IMR-90 (cell line): ENCODE data around the gene PPFIA2. TPM values are rescaled to one million over a fixed set of nuclear protein-coding genes. Genes with fewer than 3 reads are reported as not detected.

ENCODE experiments used
- ATAC-seq: fragments of 200-7000 bp; cut with Tn5 transposase; 2 replicates; pipeline ENCODE4 v1.9.1; 2020; ENCODE audit warnings: low read depth, mild to moderate bottlenecking, moderate library complexity
- BruUV-seq: library from RNA; stranded (reverse); fragments of 400-500 nt; replicated peaks from 2 replicates; lab custom pipeline; 2021; lab: Mats Ljungman, UMichigan
- CTCF ChIA-PET: fragments of 300-600 bp; formaldehyde crosslinking; extraction: SDS; loops from one replicate; lab custom pipeline; 2021; ENCODE audit warnings: antibody characterized with exemption; lab: Yijun Ruan, JAX
- POLR2A ChIA-PET: fragments of 300-600 bp; sonication (Branson Sonifier 250); formaldehyde crosslinking; loops from one replicate; lab custom pipeline; 2022; ENCODE audit warnings: antibody characterized with exemption; ENCODE audit not compliant: unreplicated experiment; lab: Charles Lee
- DNase-seq: peaks from one replicate; pipeline ENCODE4 v3.0.0; 2013
- H2AFZ ChIP-seq: replicated peaks from 2 replicates; pipeline ENCODE3; 2013; ENCODE audit warnings: low read length, mild to moderate bottlenecking; ENCODE audit not compliant: poor library complexity
- H2AK5ac ChIP-seq: 2 replicates; pipeline ENCODE4 v1.6.1; 2013; ENCODE audit warnings: low read depth, low read length, inconsistent platforms
- H2AK9ac ChIP-seq: replicated peaks from 2 replicates; pipeline ENCODE3; 2013; ENCODE audit warnings: mild to moderate bottlenecking, low read depth, low read length, moderate library complexity; ENCODE audit not compliant: poor library complexity
- H2BK120ac ChIP-seq: 2 replicates; pipeline ENCODE4 v1.6.1; 2013; ENCODE audit warnings: low read depth, low read length, inconsistent platforms
- H2BK15ac ChIP-seq: 3 replicates; pipeline ENCODE4 v1.6.1; 2013; ENCODE audit warnings: low read depth, low read length, inconsistent platforms
- H2BK20ac ChIP-seq: 2 replicates; pipeline ENCODE4 v1.6.1; 2013; ENCODE audit warnings: low read depth, mild to moderate bottlenecking, inconsistent platforms, low read length, moderate library complexity
- H2BK5ac ChIP-seq: 2 replicates; pipeline ENCODE4 v1.6.1; 2013; ENCODE audit warnings: mild to moderate bottlenecking, low read depth, low read length, inconsistent platforms; ENCODE audit not compliant: poor library complexity, severe bottlenecking
- H3K14ac ChIP-seq: replicated peaks from 2 replicates; pipeline ENCODE4 v1.6.1; 2013; ENCODE audit warnings: low read depth, low read length, inconsistent platforms
- H3K18ac ChIP-seq: 2 replicates; pipeline ENCODE4 v1.6.1; 2013; ENCODE audit warnings: low read depth, low read length, control low read depth
- H3K23ac ChIP-seq: 2 replicates; pipeline ENCODE4 v1.6.1; 2013; ENCODE audit warnings: low read depth, low read length, inconsistent platforms
- H3K27ac ChIP-seq: 2 replicates; pipeline ENCODE4 v1.5.1; 2013; ENCODE audit warnings: mild to moderate bottlenecking, control low read depth, low read length; ENCODE audit not compliant: insufficient read depth
- H3K27me3 ChIP-seq: 2 replicates; pipeline ENCODE4 v1.6.1; 2013; ENCODE audit warnings: low read length; ENCODE audit not compliant: control insufficient read depth, insufficient read depth
- H3K36me3 ChIP-seq: 2 replicates; pipeline ENCODE4 v1.6.1; 2013; ENCODE audit warnings: low read length, mixed read lengths; ENCODE audit not compliant: control insufficient read depth, insufficient read depth
- H3K4ac ChIP-seq: 2 replicates; pipeline ENCODE4 v1.6.1; 2013; ENCODE audit warnings: low read depth, low read length, inconsistent platforms
- H3K4me1 ChIP-seq: 2 replicates; pipeline ENCODE4 v1.6.1; 2013; ENCODE audit warnings: low read length, mixed read lengths; ENCODE audit not compliant: control insufficient read depth, insufficient read depth
- H3K4me2 ChIP-seq: 2 replicates; pipeline ENCODE4 v1.6.1; 2013; ENCODE audit warnings: low read depth, mild to moderate bottlenecking, control low read depth, low read length, moderate library complexity
- H3K4me3 ChIP-seq: 2 replicates; pipeline ENCODE4 v1.5.1; 2013; ENCODE audit warnings: low read depth, mild to moderate bottlenecking, control low read depth, low read length, moderate library complexity; ENCODE audit not compliant: insufficient read depth
- H3K56ac ChIP-seq: 2 replicates; pipeline ENCODE4 v1.6.1; 2013; ENCODE audit warnings: low read length, inconsistent platforms; ENCODE audit not compliant: insufficient read depth; ENCODE audit errors: extremely low read depth
- H3K79me1 ChIP-seq, 2 experiments: 2 replicates each; pipeline ENCODE4 v1.6.1; 2013; ENCODE audit warnings: low read length in 2 of 2, inconsistent platforms in 1 of 2, low read depth in 1 of 2
- H3K9ac ChIP-seq: 2 replicates; pipeline ENCODE4 v1.6.1; 2013; ENCODE audit warnings: low read depth, low read length, control low read depth
- H3K9me1 ChIP-seq: 2 replicates; pipeline ENCODE4 v1.6.1; 2013; ENCODE audit warnings: low read length, inconsistent platforms; ENCODE audit not compliant: insufficient read depth
- H3K9me3 ChIP-seq: 2 replicates; pipeline ENCODE4 v1.6.1; 2013; ENCODE audit warnings: low read length; ENCODE audit not compliant: control insufficient read depth, insufficient read depth
- H4K20me1 ChIP-seq: 2 replicates; pipeline ENCODE4 v1.6.1; 2013; ENCODE audit warnings: low read length, inconsistent platforms; ENCODE audit not compliant: insufficient read depth
- H4K5ac ChIP-seq: 2 replicates; pipeline ENCODE4 v1.6.1; 2013; ENCODE audit warnings: mild to moderate bottlenecking, low read depth, low read length, control low read depth
- H4K8ac ChIP-seq, 2 experiments: 2 replicates each; pipeline ENCODE4 v1.6.1; 2013; ENCODE audit warnings: low read depth in 2 of 2, low read length in 2 of 2, control low read depth in 1 of 2, inconsistent platforms in 1 of 2
- H4K91ac ChIP-seq: 2 replicates; pipeline ENCODE4 v1.6.1; 2013; ENCODE audit warnings: low read depth, low read length, inconsistent platforms; ENCODE audit not compliant: insufficient read depth
- BHLHE40 ChIP-seq: fragments of 150-350 bp; IDR thresholded peaks from 2 replicates; pipeline ENCODE4 v1.6.1; 2016; ENCODE audit warnings: mild to moderate bottlenecking, low read depth, low read length
- CEBPB ChIP-seq: IDR thresholded peaks from 2 replicates; pipeline ENCODE4 v1.6.1; 2012; ENCODE audit warnings: low read depth, low read length, improper control_type of control experiment
- CHD1 ChIP-seq: IDR thresholded peaks from 2 replicates; pipeline ENCODE4 v1.6.1; 2012; ENCODE audit warnings: low read depth, low read length, improper control_type of control experiment
- CTCF ChIP-seq: conservative IDR thresholded peaks from 2 replicates; pipeline ENCODE4 v1.5.1; 2012; ENCODE audit warnings: mild to moderate bottlenecking, low read depth, low read length, improper control_type of control experiment
- ELK1 ChIP-seq: fragments of 150-350 bp; IDR thresholded peaks from 2 replicates; pipeline ENCODE4 v1.6.1; 2016; ENCODE audit warnings: low read depth, mild to moderate bottlenecking, low read length, moderate library complexity, borderline replicate concordance
- FOS ChIP-seq: fragments of 150-350 bp; IDR thresholded peaks from 2 replicates; pipeline ENCODE4 v1.6.1; 2016; ENCODE audit warnings: low read depth, low read length
- MAFK ChIP-seq: IDR thresholded peaks from 2 replicates; pipeline ENCODE4 v1.6.1; 2012; ENCODE audit warnings: low read depth, low read length, improper control_type of control experiment
- MAZ ChIP-seq: IDR thresholded peaks from 2 replicates; pipeline ENCODE4 v1.6.1; 2012; ENCODE audit warnings: low read depth, mild to moderate bottlenecking, low read length, improper control_type of control experiment, moderate library complexity, borderline replicate concordance
- MXI1 ChIP-seq: IDR thresholded peaks from 2 replicates; pipeline ENCODE4 v1.6.1; 2012; ENCODE audit warnings: low read depth, mild to moderate bottlenecking, low read length, moderate library complexity, borderline replicate concordance
- NFE2L2 ChIP-seq: fragments of 150-350 bp; IDR thresholded peaks from 2 replicates; pipeline ENCODE4 v1.6.1; 2016; ENCODE audit warnings: low read depth, mild to moderate bottlenecking, low read length
- RAD21 ChIP-seq: IDR thresholded peaks from 2 replicates; pipeline ENCODE4 v1.6.1; 2012; ENCODE audit warnings: low read length, improper control_type of control experiment
- RCOR1 ChIP-seq: IDR thresholded peaks from 2 replicates; pipeline ENCODE4 v1.6.1; 2012; ENCODE audit warnings: mild to moderate bottlenecking, low read length, improper control_type of control experiment; ENCODE audit not compliant: insufficient replicate concordance
- RFX5 ChIP-seq: IDR thresholded peaks from 2 replicates; pipeline ENCODE4 v1.8.0; 2012; ENCODE audit warnings: low read depth, mild to moderate bottlenecking, low read length, moderate library complexity
- SMC3 ChIP-seq: fragments of 150-350 bp; IDR thresholded peaks from 2 replicates; pipeline ENCODE4 v1.6.1; 2016; ENCODE audit warnings: low read depth, mild to moderate bottlenecking, antibody characterized with exemption, low read length, moderate library complexity
- USF2 ChIP-seq: fragments of 150-350 bp; IDR thresholded peaks from 2 replicates; pipeline ENCODE4 v1.6.1; 2017; ENCODE audit warnings: mild to moderate bottlenecking, antibody characterized with exemption, low read length, low read depth
- WGBS, 2 experiments: methylation state at CpG; one replicate each; pipeline versions ENCODE4 v1.1.5 to v1.1.7; 2013; ENCODE audit warnings: missing lambda C conversion rate in 2 of 2; ENCODE audit not compliant: insufficient read length in 1 of 2; ENCODE audit errors: extremely low coverage in 2 of 2; 5-methylcytosine and 5-hydroxymethylcytosine counted together
- dilution Hi-C: fragments of 300-500 bp; cut with HindIII; formaldehyde crosslinking; loops from one replicate; pipeline ENCODE4 v1.14.3; 2018; ENCODE audit warnings: low sequenced_read_pairs; ENCODE audit not compliant: unreplicated experiment
- in situ Hi-C: fragments of 300-500 bp; cut with MboI; formaldehyde crosslinking; loops from 3 replicates; pipeline ENCODE4 v1.14.3; 2019; ENCODE audit warnings: low sequenced_read_pairs, inconsistent platforms, mixed read lengths
- intact Hi-C: fragments of 100-400 bp; cut with micrococcal nuclease; formaldehyde crosslinking; loops from 2 replicates; pipeline ENCODE4 v1.10.0; 2022
- polyA plus RNA-seq, 3 experiments: library from polyadenylated mRNA; depleted of rRNA; stranded (reverse); fragments of >200 nt; gene quantifications; 2 replicates each; pipeline ENCODE4 v1.2.3, GENCODE V29; 2012; ENCODE audit warnings: low replicate concordance in 1 of 3
- total RNA-seq: library from RNA; depleted of rRNA; stranded (reverse); fragments of >200 nt; gene quantifications from 2 replicates; pipeline ENCODE4 v1.2.3, GENCODE V29; 2012

Gene PPFIA2
- total and polyA plus RNA-seq, 2 of the 4 experiments (the other 2 are of a cell fraction) = 0.29 to 1.3 TPM

GRCh38 chr12:81412940-81413339 lies 346.2 kb downstream of the PPFIA2 start:
- H3K4me3 ChIP-seq = no peak overlapping the region
- H4K91ac ChIP-seq = no peak overlapping the region
- no peak overlapping the region for H3K4ac ChIP-seq
- H3K79me1 ChIP-seq = no peaks in the 10 kb centered on the region
- no peak overlapping the region for H2BK5ac ChIP-seq
- ChIA-PET CTCF (no interaction called here), POLR2A (no interaction called here)
- no peak overlapping the region for H4K8ac ChIP-seq
- no peak overlapping the region for H3K27ac ChIP-seq
- BruUV-seq = no TSS peak
- TF ChIP-seq MAFK (no peak), NFE2L2 (no peak), MXI1 (no peak), SMC3 (no peak), FOS (no peak), RAD21 (no peak), RCOR1 (no peak), RFX5 (no peak), BHLHE40 (no peak), ELK1 (no peak), CHD1 (no peak), CTCF (no peak), USF2 (no peak), MAZ (no peak), CEBPB (no peak)
- no peaks in the 10 kb centered on the region for H3K36me3 ChIP-seq
- H3K23ac ChIP-seq = no peak overlapping the region
- H3K4me1 ChIP-seq = no peaks in the 10 kb centered on the region
- H3K9me1 ChIP-seq = no peaks in the 10 kb centered on the region
- no peak overlapping the region for H2AK5ac ChIP-seq
- DNase-seq (no peak), ATAC-seq (no peak)
- intact Hi-C loops (no loop called here), in situ Hi-C loops (no loop called here), dilution Hi-C loops (no loop called here)
- no peak overlapping the region for H3K18ac ChIP-seq
- no peak overlapping the region for H3K9ac ChIP-seq
- H3K27me3 ChIP-seq = no peaks in the 10 kb centered on the region
- 20% methylated on average over 1 of the region's 1 CpG; no CpG with 5 or more reads in 1 of the 2 experiments for WGBS, 2 experiments
- H3K9me3 ChIP-seq = no peaks in the 10 kb centered on the region
- H3K56ac ChIP-seq = no peak overlapping the region
- H4K5ac ChIP-seq = no peak overlapping the region
- no peak overlapping the region for H2AFZ ChIP-seq
- H2BK120ac ChIP-seq = no peak overlapping the region
- H2BK20ac ChIP-seq = no peak overlapping the region
- H3K4me2 ChIP-seq = no peak overlapping the region
- no peak overlapping the region for H2AK9ac ChIP-seq
- H2BK15ac ChIP-seq = no peak overlapping the region
- no peak overlapping the region for H3K14ac ChIP-seq
- H4K20me1 ChIP-seq = no peaks in the 10 kb centered on the region
